Prostate gland (tissue), 2 donors: ENCODE data around the gene PGBD5. TPM values are rescaled to one million over a fixed set of nuclear protein-coding genes. Genes with fewer than 3 reads are reported as not detected.

Source experiments
- DNase-seq: peaks from one replicate; pipeline ENCODE4 v3.0.0-alpha.2; 2019; ENCODE audit warnings: low spot score
- H3K27ac ChIP-seq, 2 donors: fragments of 200-600 bp; sonication (generic); 2 replicates each; pipeline ENCODE4 v1.5.1; 2017 to 2019
- H3K27me3 ChIP-seq: fragments of 200-600 bp; sonication (generic); replicated peaks from 2 replicates; pipeline ENCODE4 v1.5.1; 2019; ENCODE audit not compliant: insufficient read depth
- H3K36me3 ChIP-seq, 2 donors: fragments of 200-600 bp; sonication (generic); 1 replicate in 1 of 2; 2 replicates in 1 of 2; pipeline versions ENCODE4 v1.5.1 to v1.8.1; 2017 to 2019
- H3K4me1 ChIP-seq: fragments of 200-600 bp; sonication (generic); replicated peaks from 2 replicates; pipeline ENCODE4 v1.5.1; 2019
- H3K4me3 ChIP-seq, 2 donors: fragments of 200-600 bp; sonication (generic); 2 replicates each; pipeline ENCODE4 v1.5.1; 2017 to 2019
- H3K9me3 ChIP-seq: fragments of 200-600 bp; sonication (generic); 2 replicates; pipeline ENCODE4 v1.5.1; 2017
- CTCF ChIP-seq, 4 experiments: fragments of 200-600 bp in 2 of 4; fragments of 450-650 bp in 2 of 4; sonication (generic) in 2 of 4; IDR thresholded peaks; 1 replicate in 3 of 4; 2 replicates in 1 of 4; pipeline ENCODE4 v1.5.1; 2016 to 2019; ENCODE audit warnings: antibody characterized with exemption in 4 of 4, mild to moderate bottlenecking in 2 of 4, moderate library complexity in 2 of 4
- POLR2A ChIP-seq: fragments of 450-650 bp; IDR thresholded peaks from one replicate; pipeline ENCODE4 v1.6.1; 2016; ENCODE audit warnings: antibody characterized with exemption, mild to moderate bottlenecking
- POLR2AphosphoS5 ChIP-seq: sonication (generic); formaldehyde crosslinking; IDR thresholded peaks from one replicate; pipeline ENCODE4 v1.6.1; 2017; ENCODE audit warnings: antibody characterized with exemption
- WGBS: methylation state at CpG from one replicate; pipeline ENCODE4 v1.1.5; 2018; 5-methylcytosine and 5-hydroxymethylcytosine counted together
- intact Hi-C: fragments of 100-400 bp; cut with DNase I; formaldehyde crosslinking; loops from one replicate; pipeline ENCODE4 v1.14.2; 2022
- total RNA-seq, 2 donors: library from RNA; depleted of rRNA; stranded (reverse); fragments of >200 nt; gene quantifications; one replicate each; pipeline ENCODE4 v1.1.0, GENCODE V29; 2016

PGBD5 gene
- total RNA-seq, 2 donors from 2014 or later: 0.55 to 8.8 TPM

- TF ChIP-seq POLR2AphosphoS5 (no peak), POLR2A (no peak), CTCF (IDR thresholded peaks at IDR 0.05) (no peak)
- H3K27ac ChIP-seq: no peak overlapping the region
- intact Hi-C loops: no loop called here
- H3K4me1 ChIP-seq: no peaks in the 10 kb centered on the region
- no peaks in the 10 kb centered on the region for H3K9me3 ChIP-seq
- H3K36me3 ChIP-seq: peaks cover 0 to 14% of the 10 kb centered on the region in 2 donors
- H3K4me3 ChIP-seq: no peak overlapping the region
- no peaks in the 10 kb centered on the region for H3K27me3 ChIP-seq
- no peak for DNase-seq
- WGBS: 64% methylated on average over 2 of the region's 2 CpGs
Observed at GRCh38 chr1:230266456-230266855, 159.7 kb downstream of the PGBD5 start.

GRCh38 chr1:230265200-230266115 is 160.7 kb downstream of the PGBD5 start:
- H3K9me3 ChIP-seq: no peaks in the 10 kb centered on the region
- H3K4me1 ChIP-seq: no peaks in the 10 kb centered on the region
- H3K36me3 ChIP-seq: peaks cover 0 to 14% of the 10 kb centered on the region in 2 donors
- DNase-seq: no peak
- H3K27me3 ChIP-seq: no peaks in the 10 kb centered on the region
- WGBS: 96% methylated on average over 17 of the region's 17 CpGs
- H3K4me3 ChIP-seq: no peak overlapping the region
- TF ChIP-seq CTCF (IDR thresholded peaks at IDR 0.05) (no peak), POLR2A (no peak), POLR2AphosphoS5 (no peak)
- no peak overlapping the region for H3K27ac ChIP-seq
- intact Hi-C loops: no loop called here

Other genes starting within 250 kb of the PGBD5 start
- 10 to 100 TPM; 26.1 to 32.8 TPM for gene COG2, start 216.1 kb upstream of the PGBD5 start, total RNA-seq